A549 (cell line): ENCODE results near the gene TMPRSS7. TPM values are rescaled to one million over a fixed set of nuclear protein-coding genes. Genes with fewer than 3 reads are reported as not detected.
A peak's percentile ranks its signal among the peaks of the same experiment; 100 is the strongest.

Experiments used
- ATAC-seq, 2 experiments: fragments of 200-7000 bp in 1 of 2; fragments of >200 bp in 1 of 2; cut with Nextera tagmentation in 1 of 2; cut with Tn5 transposase in 1 of 2; 3 replicates each; pipeline versions ENCODE4 v1.8.0 to v1.9.1; 2018 to 2020; ENCODE audit warnings: mild to moderate bottlenecking in 1 of 2, moderate library complexity in 1 of 2
- CTCF ChIA-PET: fragments of 300-600 bp; sonication (Branson Sonifier 250); formaldehyde crosslinking; extraction: SDS; loops from one replicate; lab custom pipeline; 2021; ENCODE audit warnings: antibody characterized with exemption, inconsistent platforms; lab: Yijun Ruan, JAX
- POLR2A ChIA-PET: fragments of 350-600 bp; formaldehyde crosslinking; extraction: SDS; loops from one replicate; lab custom pipeline; 2021; ENCODE audit warnings: antibody characterized with exemption, inconsistent platforms; lab: Yijun Ruan, JAX
- DNase-seq, 2 experiments: peaks; one replicate each; pipeline versions ENCODE4 v3.0.0 to v3.0.0-alpha.2; 2011 to 2016; ENCODE audit warnings: low read depth in 1 of 2, low spot score in 1 of 2
- FAIRE-seq: peaks from 2 replicates; lab custom pipeline; 2011; peaks lifted over from hg19 to GRCh38; lab: Jason Lieb, UNC
- H3K27ac ChIP-seq, 2 experiments: fragments of >200 bp; sonication (Bioruptor Twin); formaldehyde crosslinking; 3 replicates each; pipeline ENCODE4 v1.5.1; 2016 to 2017
- H3K4me1 ChIP-seq: fragments of >200 bp; sonication (Bioruptor Twin); formaldehyde crosslinking; 3 replicates; pipeline ENCODE4 v1.6.1; 2016
- H3K4me2 ChIP-seq: fragments of >200 bp; sonication (Bioruptor Twin); formaldehyde crosslinking; 3 replicates; pipeline ENCODE4 v1.6.1; 2016
- H3K4me3 ChIP-seq: fragments of >200 bp; sonication (Bioruptor Twin); formaldehyde crosslinking; 3 replicates; pipeline ENCODE4 v1.5.1; 2016
- H3K9me3 ChIP-seq: fragments of >200 bp; sonication (Bioruptor Twin); formaldehyde crosslinking; 3 replicates; pipeline ENCODE4 v1.6.1; 2016
- CHD2 ChIP-seq: fragments of 150-350 bp; IDR thresholded peaks from 2 replicates; pipeline ENCODE4 v1.6.1; 2014; ENCODE audit warnings: low read length; ENCODE audit not compliant: partially characterized antibody
- EHF ChIP-seq: fragments of 250-450 bp; sonication (Bioruptor Pico); IDR thresholded peaks from 2 replicates; pipeline ENCODE4 v1.5.0; 2020; ENCODE audit warnings: mild to moderate bottlenecking
- EP300 ChIP-seq, 2 experiments: fragments of >200 bp; sonication (Bioruptor Twin); formaldehyde crosslinking; IDR thresholded peaks; 2 replicates in 1 of 2; 3 replicates in 1 of 2; pipeline ENCODE4 v1.6.1; 2016 to 2017
- ESRRA ChIP-seq: fragments of 150-350 bp; IDR thresholded peaks from 2 replicates; pipeline ENCODE4 v1.6.1; 2014; ENCODE audit warnings: mild to moderate bottlenecking, low read length, borderline replicate concordance
- FOSB ChIP-seq: fragments of 250-450 bp; sonication (Bioruptor Pico); IDR thresholded peaks from 2 replicates; pipeline ENCODE4 v1.5.0; 2020; ENCODE audit warnings: mild to moderate bottlenecking, moderate library complexity
- FOSL2 ChIP-seq, 2 experiments: fragments of 450-650 bp in 1 of 2; fragments of >200 bp in 1 of 2; sonication (Bioruptor Twin) in 1 of 2; formaldehyde crosslinking; IDR thresholded peaks; 2 replicates each; pipeline versions ENCODE4 v1.5.0 to v1.6.1; 2016 to 2020; ENCODE audit warnings: mild to moderate bottlenecking in 1 of 2, moderate library complexity in 1 of 2
- GATA3 ChIP-seq: IDR thresholded peaks from 2 replicates; pipeline ENCODE4 v1.6.1; 2012; ENCODE audit warnings: borderline replicate concordance
- HDAC2 ChIP-seq: fragments of 200-600 bp; sonication (generic); IDR thresholded peaks from 2 replicates; pipeline ENCODE4 v1.6.1; 2016
- KDM1A ChIP-seq: fragments of 200-600 bp; sonication (generic); IDR thresholded peaks from 2 replicates; pipeline ENCODE4 v1.6.1; 2016; ENCODE audit warnings: low read depth, mild to moderate bottlenecking
- MYC ChIP-seq: IDR thresholded peaks from 2 replicates; pipeline ENCODE4 v1.6.1; 2012; ENCODE audit warnings: mild to moderate bottlenecking, inconsistent platforms, low read length, improper control_type of control experiment, borderline replicate concordance
- POLR2A ChIP-seq: IDR thresholded peaks from 2 replicates; pipeline ENCODE4 v1.6.1; 2012; ENCODE audit warnings: mild to moderate bottlenecking, low read length
- POLR2AphosphoS2 ChIP-seq: conservative IDR thresholded peaks from 2 replicates; pipeline ENCODE4 v1.6.1; 2012; ENCODE audit warnings: low read length, improper control_type of control experiment, inconsistent platforms
- RAD21 ChIP-seq, 2 experiments: fragments of >200 bp in 1 of 2; sonication (Bioruptor Twin) in 1 of 2; formaldehyde crosslinking in 1 of 2; IDR thresholded peaks in 1 of 2; conservative IDR thresholded peaks in 1 of 2; 2 replicates in 1 of 2; 3 replicates in 1 of 2; pipeline ENCODE4 v1.6.1; 2012 to 2018; ENCODE audit warnings: inconsistent platforms in 1 of 2
- RARB ChIP-seq: fragments of 250-450 bp; sonication (Bioruptor Pico); IDR thresholded peaks from 2 replicates; pipeline ENCODE4 v1.8.0; 2021; ENCODE audit warnings: mild to moderate bottlenecking, moderate library complexity
- RCOR1 ChIP-seq: fragments of 150-350 bp; IDR thresholded peaks from 2 replicates; pipeline ENCODE4 v1.6.1; 2014; ENCODE audit warnings: antibody characterized with exemption, low read length, low read depth
- RFX5 ChIP-seq: fragments of 450-650 bp; IDR thresholded peaks from 2 replicates; pipeline ENCODE4 v1.7.1; 2014; ENCODE audit warnings: antibody characterized with exemption, mild to moderate bottlenecking, moderate library complexity
- SMC3 ChIP-seq: fragments of >200 bp; sonication (Bioruptor Twin); formaldehyde crosslinking; IDR thresholded peaks from 3 replicates; pipeline ENCODE4 v1.6.1; 2018; ENCODE audit warnings: inconsistent platforms
- TFCP2L1 ChIP-seq: fragments of 250-450 bp; sonication (Bioruptor Pico); IDR thresholded peaks from 2 replicates; pipeline ENCODE4 v1.5.0; 2021; ENCODE audit warnings: mild to moderate bottlenecking
- ZC3H11A ChIP-seq: fragments of 450-650 bp; IDR thresholded peaks from 2 replicates; pipeline ENCODE4 v1.6.1; 2014; ENCODE audit warnings: antibody characterized with exemption, mild to moderate bottlenecking
- ZNF302 ChIP-seq: fragments of 250-450 bp; sonication (Bioruptor Pico); IDR thresholded peaks from 2 replicates; pipeline ENCODE4 v1.9.0; 2021; ENCODE audit warnings: inconsistent platforms, mild to moderate bottlenecking, moderate library complexity
- WGBS: methylation state at CpG from one replicate; pipeline ENCODE4 v1.1.6; 2017; ENCODE audit errors: missing lambda C conversion rate; 5-methylcytosine and 5-hydroxymethylcytosine counted together
- polyA plus RNA-seq, 4 experiments: library from polyadenylated mRNA; depleted of rRNA in 3 of 4; stranded (reverse); fragments of >200 nt; fragmentation: RNase III in 1 of 4; extraction: RNeasy Plus Mini Kit Qiagen cat#74134 plus additional on column Dnase treatment in 1 of 4; gene quantifications; 2 replicates in 3 of 4; 3 replicates in 1 of 4; pipeline ENCODE4 v1.2.3, GENCODE V29; 2011 to 2017
- TF ChIP-seq, protein P1 (sequence below): fragments of >200 bp; sonication (Bioruptor Twin); formaldehyde crosslinking; IDR thresholded peaks from 3 replicates; pipeline ENCODE4 v1.5.1; 2016

Gene TMPRSS7
- polyA plus RNA-seq, 2 of the 4 experiments (the other 2 are of a cell fraction), result 0.04 to 0.09 TPM

- Histone ChIP-seq H3K9me3 (no peaks in the 10 kb centered on the region), H3K27ac (no peak overlapping the region)
- no peak for TF ChIP-seq GATA3
- peak; percentile 58 to 78 for TF ChIP-seq RAD21 (conservative IDR thresholded peaks at IDR 0.05 in 1 of 2, IDR thresholded peaks at IDR 0.05 in 1 of 2)
- TF ChIP-seq, protein P1, sequence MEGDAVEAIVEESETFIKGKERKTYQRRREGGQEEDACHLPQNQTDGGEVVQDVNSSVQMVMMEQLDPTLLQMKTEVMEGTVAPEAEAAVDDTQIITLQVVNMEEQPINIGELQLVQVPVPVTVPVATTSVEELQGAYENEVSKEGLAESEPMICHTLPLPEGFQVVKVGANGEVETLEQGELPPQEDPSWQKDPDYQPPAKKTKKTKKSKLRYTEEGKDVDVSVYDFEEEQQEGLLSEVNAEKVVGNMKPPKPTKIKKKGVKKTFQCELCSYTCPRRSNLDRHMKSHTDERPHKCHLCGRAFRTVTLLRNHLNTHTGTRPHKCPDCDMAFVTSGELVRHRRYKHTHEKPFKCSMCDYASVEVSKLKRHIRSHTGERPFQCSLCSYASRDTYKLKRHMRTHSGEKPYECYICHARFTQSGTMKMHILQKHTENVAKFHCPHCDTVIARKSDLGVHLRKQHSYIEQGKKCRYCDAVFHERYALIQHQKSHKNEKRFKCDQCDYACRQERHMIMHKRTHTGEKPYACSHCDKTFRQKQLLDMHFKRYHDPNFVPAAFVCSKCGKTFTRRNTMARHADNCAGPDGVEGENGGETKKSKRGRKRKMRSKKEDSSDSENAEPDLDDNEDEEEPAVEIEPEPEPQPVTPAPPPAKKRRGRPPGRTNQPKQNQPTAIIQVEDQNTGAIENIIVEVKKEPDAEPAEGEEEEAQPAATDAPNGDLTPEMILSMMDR, result peak; percentile 60
- TF ChIP-seq SMC3, result peak; percentile 45
- no peak for TF ChIP-seq EHF
- TF ChIP-seq, all 56 proteins: peak for 3
- ATAC-seq (peak; percentile 86 to 96), DNase-seq (peak; percentile 52 to 72), FAIRE-seq (no peak)
- POLR2A ChIA-PET, result no interaction called here
- H3K4me2 ChIP-seq, result no peak overlapping the region
- no peaks in the 10 kb centered on the region for H3K4me1 ChIP-seq
- 39% methylated on average over 3 of the region's 3 CpGs for WGBS
- CTCF ChIA-PET, result interaction anchor here (0.7 to 2.0 kb wide), 18 partner anchors 8 to 422 kb away, joined by 3 to 17 read pairs (median 5); no protein-coding TSS in a partner anchor
- no peak overlapping the region for H3K4me3 ChIP-seq
Measured at GRCh38 chr3:112111785-112112402, 77.4 kb downstream of the TMPRSS7 start.

- 92% methylated on average over 6 of the region's 6 CpGs for WGBS
- ATAC-seq (no peak), DNase-seq (no peak), FAIRE-seq (no peak)
- no peak for TF ChIP-seq HDAC2
- TF ChIP-seq FOSL2 (IDR thresholded peaks at IDR 0.05), result no peak
- no peak for TF ChIP-seq FOSL2 (CRISPR knock-in tag; IDR thresholded peaks at IDR 0.05)
- TF ChIP-seq ZC3H11A, result no peak
- no peak for TF ChIP-seq EP300 (IDR thresholded peaks at IDR 0.05)
- TF ChIP-seq RARB (CRISPR knock-in tag), result no peak
- no peak for TF ChIP-seq RFX5
- no peak for TF ChIP-seq FOSB (CRISPR knock-in tag)
- no peak for TF ChIP-seq KDM1A
- TF ChIP-seq POLR2A, result no peak
- no peak for TF ChIP-seq ZNF302 (CRISPR knock-in tag)
- no peak for TF ChIP-seq TFCP2L1 (CRISPR knock-in tag)
- TF ChIP-seq POLR2AphosphoS2, result no peak
- TF ChIP-seq RCOR1, result no peak
- no peaks in the 10 kb centered on the region for H3K9me3 ChIP-seq
- no peak overlapping the region for H3K27ac ChIP-seq
- H3K4me1 ChIP-seq, result no peaks in the 10 kb centered on the region
- H3K4me2 ChIP-seq, result no peak overlapping the region
- ChIA-PET CTCF (interaction anchor here (1.0 to 1.4 kb wide), 2 partner anchors 9 to 11 kb away, joined by 3 to 4 read pairs; no protein-coding TSS in a partner anchor), POLR2A (no interaction called here)
- H3K4me3 ChIP-seq, result no peak overlapping the region
Measured at GRCh38 chr3:112114576-112115160, 80.1 kb downstream of the TMPRSS7 start.

- ChIA-PET CTCF (interaction anchor here (1.0 kb wide), 1 partner anchor 10 kb away, joined by 4 read pairs; no protein-coding TSS in a partner anchor), POLR2A (no interaction called here)
- ATAC-seq (no peak), DNase-seq (no peak), FAIRE-seq (no peak)
- no peaks in the 10 kb centered on the region for H3K4me1 ChIP-seq
- no peak overlapping the region for H3K27ac ChIP-seq
- TF ChIP-seq CHD2 (no peak), MYC (no peak), ESRRA (no peak)
- WGBS, result 93% methylated on average over 6 of the region's 6 CpGs
- no peak overlapping the region for H3K4me2 ChIP-seq
- no peaks in the 10 kb centered on the region for H3K9me3 ChIP-seq
- no peak overlapping the region for H3K4me3 ChIP-seq
Measured at GRCh38 chr3:112115161-112115739, 80.7 kb downstream of the TMPRSS7 start.
